GM12801 (cell line): ENCODE measurements around the gene EPHB1.

Experiments used
- TF ChIP-seq, protein P1 (sequence below): IDR thresholded peaks from one replicate; pipeline ENCODE4 v1.5.1; 2011; ENCODE audit warnings: control low read depth; ENCODE audit not compliant: insufficient read length; ENCODE audit errors: extremely low read depth

The EPHB1 gene

DNA sequence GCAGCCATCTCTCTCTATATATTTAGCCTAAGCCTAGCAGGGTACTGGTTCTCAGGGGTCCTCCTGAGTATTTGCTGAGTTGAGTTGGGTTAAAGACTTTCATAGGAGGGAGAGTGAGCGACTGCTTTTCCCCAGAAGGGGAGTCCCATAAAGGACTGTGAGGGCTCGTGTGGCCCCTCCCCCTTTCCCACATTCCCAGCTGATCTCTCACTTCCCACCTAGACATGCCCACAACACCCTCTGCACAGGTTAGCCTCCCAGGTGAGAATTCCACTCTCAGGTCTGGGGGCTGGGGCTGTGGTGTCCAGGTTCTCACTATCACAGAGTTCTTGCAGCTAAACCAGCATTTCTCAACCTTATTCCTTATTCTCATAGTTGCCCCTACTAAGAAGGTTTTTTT, 15.8 kb downstream of the EPHB1 start:
- TF ChIP-seq, protein P1, sequence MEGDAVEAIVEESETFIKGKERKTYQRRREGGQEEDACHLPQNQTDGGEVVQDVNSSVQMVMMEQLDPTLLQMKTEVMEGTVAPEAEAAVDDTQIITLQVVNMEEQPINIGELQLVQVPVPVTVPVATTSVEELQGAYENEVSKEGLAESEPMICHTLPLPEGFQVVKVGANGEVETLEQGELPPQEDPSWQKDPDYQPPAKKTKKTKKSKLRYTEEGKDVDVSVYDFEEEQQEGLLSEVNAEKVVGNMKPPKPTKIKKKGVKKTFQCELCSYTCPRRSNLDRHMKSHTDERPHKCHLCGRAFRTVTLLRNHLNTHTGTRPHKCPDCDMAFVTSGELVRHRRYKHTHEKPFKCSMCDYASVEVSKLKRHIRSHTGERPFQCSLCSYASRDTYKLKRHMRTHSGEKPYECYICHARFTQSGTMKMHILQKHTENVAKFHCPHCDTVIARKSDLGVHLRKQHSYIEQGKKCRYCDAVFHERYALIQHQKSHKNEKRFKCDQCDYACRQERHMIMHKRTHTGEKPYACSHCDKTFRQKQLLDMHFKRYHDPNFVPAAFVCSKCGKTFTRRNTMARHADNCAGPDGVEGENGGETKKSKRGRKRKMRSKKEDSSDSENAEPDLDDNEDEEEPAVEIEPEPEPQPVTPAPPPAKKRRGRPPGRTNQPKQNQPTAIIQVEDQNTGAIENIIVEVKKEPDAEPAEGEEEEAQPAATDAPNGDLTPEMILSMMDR = no peak

DNA sequence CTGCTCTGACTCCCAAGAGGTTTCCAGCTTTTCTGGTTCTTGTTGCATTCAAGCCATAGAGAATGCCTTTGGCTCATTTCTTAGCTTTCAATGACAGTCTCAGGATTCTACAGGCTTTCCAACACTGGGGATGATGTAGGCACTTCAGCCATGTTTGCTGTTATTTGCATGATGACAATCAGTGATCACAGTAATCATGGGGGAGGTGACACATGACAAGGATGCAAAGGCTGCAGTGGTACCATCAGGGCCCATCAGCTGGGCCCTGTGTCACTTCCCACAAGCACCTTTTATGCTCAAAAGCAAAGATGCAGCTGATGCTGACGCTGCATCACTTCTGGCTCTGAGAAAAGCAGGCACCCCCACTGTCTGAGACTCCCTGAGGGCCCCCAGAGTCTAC, 18.6 kb downstream of the EPHB1 start:
- TF ChIP-seq, protein P1 = no peak

DNA sequence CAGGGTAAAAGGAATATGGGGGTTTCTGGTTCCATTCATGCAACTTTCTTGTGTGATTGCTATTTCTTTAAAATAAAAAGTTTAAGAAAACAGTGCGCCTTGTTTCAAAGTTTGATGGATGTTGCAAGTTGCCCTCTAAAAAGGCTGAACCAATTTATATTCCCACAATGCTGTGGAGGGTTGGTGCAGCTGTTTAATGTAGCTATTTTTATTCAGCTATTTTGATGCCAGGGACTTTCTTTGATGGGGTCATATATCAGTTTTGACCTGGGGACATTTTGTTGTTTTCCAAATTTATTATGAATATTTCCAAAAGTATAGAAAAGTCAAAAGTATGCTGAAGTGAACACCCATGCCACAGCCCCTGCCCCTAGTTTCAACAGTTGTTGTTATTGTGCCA, 20.5 kb downstream of the EPHB1 start:
- TF ChIP-seq, protein P1 = no peak

DNA sequence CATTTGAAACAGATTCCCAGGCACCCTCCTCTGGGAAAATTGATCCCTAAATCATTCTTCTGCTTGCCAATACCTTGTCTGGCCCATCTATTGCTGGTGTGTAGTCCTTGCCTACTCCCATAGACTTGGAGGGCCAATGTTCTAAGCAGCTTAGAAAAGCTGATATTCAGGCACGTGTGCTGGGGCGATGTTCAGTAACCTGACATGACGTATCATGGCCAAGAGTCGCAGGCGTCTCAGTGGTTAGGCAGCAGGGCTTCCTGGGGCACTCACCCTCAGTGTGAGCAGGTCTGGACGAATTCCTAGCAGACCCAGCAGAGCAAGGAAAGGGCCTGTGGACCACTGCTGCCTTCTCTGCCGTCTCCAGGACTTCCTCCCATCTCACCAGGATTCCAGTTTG, 21.6 kb downstream of the EPHB1 start:
- TF ChIP-seq, protein P1 = no peak

DNA sequence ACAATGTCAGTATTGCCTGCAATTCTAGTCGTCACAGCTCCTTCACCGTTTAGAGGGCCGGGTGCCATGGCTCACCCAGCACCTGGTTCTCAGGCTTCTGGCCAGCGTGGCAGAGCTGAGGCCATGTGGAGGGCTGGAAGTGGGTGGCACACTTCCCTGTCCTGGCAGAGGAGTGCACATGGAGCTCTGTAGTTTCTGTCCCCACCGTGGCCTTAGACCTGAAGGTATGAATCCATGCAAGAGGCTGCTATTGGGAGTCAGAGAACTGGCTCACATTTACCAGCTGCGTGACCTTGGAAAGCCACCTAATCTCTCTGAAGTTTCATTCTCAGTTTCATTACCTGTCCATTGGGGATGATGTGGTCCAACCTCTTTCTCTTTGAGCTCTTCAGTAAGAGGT, 22.2 kb downstream of the EPHB1 start:
- TF ChIP-seq, protein P1 = no peak

DNA sequence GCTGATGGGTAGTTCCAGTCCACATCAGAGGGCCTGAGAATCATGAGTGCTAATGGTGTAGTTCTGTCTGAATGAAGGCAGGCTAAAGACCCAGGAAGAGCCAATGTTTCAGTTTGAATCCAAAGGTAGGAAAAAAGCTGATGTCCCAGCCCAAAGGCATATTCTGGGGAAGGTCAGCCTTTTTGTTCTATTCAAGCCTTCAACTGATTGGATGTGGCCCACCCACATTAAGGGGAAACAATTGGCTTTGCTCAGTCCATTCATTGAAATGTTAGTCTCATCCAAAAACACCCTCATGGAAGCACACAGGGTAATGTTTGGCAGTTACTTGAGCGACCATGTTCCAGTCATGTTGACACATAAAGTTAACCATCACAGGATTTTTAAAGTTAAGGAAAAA, 25.9 kb downstream of the EPHB1 start:
- TF ChIP-seq, protein P1 = no peak

DNA sequence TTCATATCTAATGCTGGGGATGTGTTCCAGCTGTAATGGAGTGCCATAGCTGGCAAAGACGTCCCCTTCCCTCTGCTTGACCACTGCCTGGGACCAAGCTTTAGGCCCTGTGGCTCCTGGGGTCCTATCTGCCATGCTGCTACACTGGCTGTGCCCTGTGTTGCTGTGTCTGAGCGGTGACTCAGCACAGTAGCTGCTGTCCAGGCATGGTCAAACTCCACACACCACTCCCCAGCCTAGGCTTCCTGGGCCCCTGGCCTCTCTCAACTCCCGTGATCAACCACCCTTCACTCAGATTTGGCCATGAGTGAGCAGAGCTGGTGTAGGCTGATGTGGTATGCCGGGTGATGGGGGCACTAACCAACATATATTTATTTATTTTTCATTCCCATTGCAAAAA, 27.0 kb downstream of the EPHB1 start:
- TF ChIP-seq, protein P1 = no peak

DNA sequence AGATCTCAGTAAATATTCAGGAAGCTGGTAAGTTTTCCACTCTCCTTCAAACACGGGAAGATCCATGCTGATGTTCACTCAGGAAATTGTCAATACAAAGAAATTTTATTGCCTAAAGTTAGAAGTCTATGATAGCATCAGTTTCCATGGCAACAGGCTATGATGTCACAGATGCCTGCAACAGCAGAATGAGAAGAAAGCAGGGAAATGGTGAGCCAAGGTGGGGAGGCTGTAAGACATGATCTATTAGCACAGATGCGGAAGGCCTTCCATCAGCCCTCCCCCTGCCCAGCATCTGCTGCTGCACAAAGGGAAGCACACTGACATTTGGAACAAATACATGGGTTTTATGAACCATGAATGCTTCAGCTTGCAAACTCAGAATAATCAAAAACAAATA, 28.6 kb downstream of the EPHB1 start:
- TF ChIP-seq, protein P1 = no peak
